Mucosa of stomach (tissue), 1 donor: ENCODE data around the gene NIPBL.

Experiments
- H3K27me3 ChIP-seq: one replicate; pipeline ENCODE4 v1.7.0; 2013; ENCODE audit warnings: mild to moderate bottlenecking, low read length; ENCODE audit not compliant: control insufficient read depth, insufficient read depth
- H3K36me3 ChIP-seq: one replicate; pipeline ENCODE4 v1.7.0; 2013; ENCODE audit warnings: low read length; ENCODE audit not compliant: control insufficient read depth, insufficient read depth
- H3K4me1 ChIP-seq: one replicate; pipeline ENCODE4 v1.7.0; 2013; ENCODE audit warnings: mild to moderate bottlenecking, low read length; ENCODE audit not compliant: control insufficient read depth, insufficient read depth
- H3K4me3 ChIP-seq: one replicate; pipeline ENCODE4 v1.7.0; 2013; ENCODE audit warnings: low read length
- H3K9ac ChIP-seq: one replicate; pipeline ENCODE4 v1.7.0; 2013; ENCODE audit warnings: mild to moderate bottlenecking, low read length, moderate library complexity
- H3K9me3 ChIP-seq: one replicate; pipeline ENCODE4 v1.7.0; 2013; ENCODE audit warnings: mild to moderate bottlenecking, low read length, moderate library complexity; ENCODE audit not compliant: control insufficient read depth
- donor health status: Pancreatic carcinoma.

NIPBL gene

DNA sequence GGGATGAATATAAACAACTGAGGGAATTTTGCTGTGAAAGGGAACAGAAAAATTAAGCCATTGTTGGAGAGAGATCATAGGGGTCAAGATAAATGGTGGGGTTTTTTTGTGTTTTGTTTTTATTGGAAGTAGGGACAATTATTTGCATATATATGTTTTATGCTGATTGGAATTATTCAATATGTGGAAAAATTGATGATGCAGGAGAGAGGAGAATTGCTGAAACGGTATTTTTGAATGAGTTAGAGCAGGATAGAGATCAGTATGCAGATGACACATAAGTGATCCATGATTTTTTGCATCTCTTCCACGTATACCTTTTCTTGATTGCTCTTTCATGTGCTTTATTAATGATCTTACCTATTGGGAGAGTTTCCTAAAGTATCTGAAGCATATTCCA is 67.5 kb downstream of the NIPBL start:
- H3K27me3 ChIP-seq, result no peaks in the 10 kb centered on the region
- H3K9me3 ChIP-seq, result no peaks in the 10 kb centered on the region
- no peak overlapping the region for H3K9ac ChIP-seq
- H3K4me1 ChIP-seq, result peaks cover 11% of the 10 kb centered on the region
- no peak overlapping the region for H3K4me3 ChIP-seq
- H3K36me3 ChIP-seq, result no peaks in the 10 kb centered on the region

GRCh38 chr5:36944607-36945225 is 68.1 kb downstream of the NIPBL start:
- Histone ChIP-seq H3K4me1 (peaks cover 8% of the 10 kb centered on the region), H3K36me3 (no peaks in the 10 kb centered on the region), H3K27me3 (no peaks in the 10 kb centered on the region)

GRCh38 chr5:36945687-36946086 is 69.1 kb downstream of the NIPBL start:
- Histone ChIP-seq H3K9ac (no peak overlapping the region), H3K36me3 (no peaks in the 10 kb centered on the region), H3K27me3 (no peaks in the 10 kb centered on the region), H3K9me3 (no peaks in the 10 kb centered on the region), H3K4me3 (no peak overlapping the region), H3K4me1 (no peaks in the 10 kb centered on the region)

More at GRCh38 chr5:36944607-36945225, 68.1 kb downstream of the NIPBL start:
- no peaks in the 10 kb centered on the region for H3K9me3 ChIP-seq
- H3K4me3 ChIP-seq, result no peak overlapping the region
- no peak overlapping the region for H3K9ac ChIP-seq

- Histone ChIP-seq H3K4me1 (no peaks in the 10 kb centered on the region), H3K9me3 (no peaks in the 10 kb centered on the region), H3K9ac (no peak overlapping the region), H3K27me3 (no peaks in the 10 kb centered on the region), H3K4me3 (no peak overlapping the region), H3K36me3 (no peaks in the 10 kb centered on the region)
These were observed 69.5 kb downstream of the NIPBL start for GRCh38 chr5:36946101-36946500.

DNA sequence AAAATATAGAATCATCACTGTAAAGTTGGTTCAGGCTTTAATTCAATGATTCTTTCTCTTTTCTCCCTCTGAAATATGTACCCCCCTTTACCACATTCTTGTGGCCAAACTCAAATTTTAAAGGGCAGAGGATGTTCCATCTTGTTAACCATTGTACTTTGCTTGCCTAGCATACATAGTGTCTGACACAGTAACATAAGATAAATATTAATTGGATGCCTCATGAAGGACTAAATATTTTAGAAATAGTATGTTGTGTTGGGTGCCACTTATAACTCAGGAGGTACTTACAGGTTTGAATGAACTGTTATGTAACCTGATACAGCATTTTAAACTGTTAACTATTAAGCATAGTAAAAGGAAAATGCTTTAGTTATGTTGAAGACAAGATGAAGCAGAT is 71.5 kb downstream of the NIPBL start:
- no peaks in the 10 kb centered on the region for H3K36me3 ChIP-seq
- no peak overlapping the region for H3K4me3 ChIP-seq
- H3K9ac ChIP-seq, result no peak overlapping the region
- no peaks in the 10 kb centered on the region for H3K9me3 ChIP-seq
- H3K27me3 ChIP-seq, result no peaks in the 10 kb centered on the region
- H3K4me1 ChIP-seq, result no peaks in the 10 kb centered on the region

- Histone ChIP-seq H3K4me1 (no peaks in the 10 kb centered on the region), H3K4me3 (no peak overlapping the region)
These were observed 72.1 kb downstream of the NIPBL start for GRCh38 chr5:36948650-36949049.

DNA sequence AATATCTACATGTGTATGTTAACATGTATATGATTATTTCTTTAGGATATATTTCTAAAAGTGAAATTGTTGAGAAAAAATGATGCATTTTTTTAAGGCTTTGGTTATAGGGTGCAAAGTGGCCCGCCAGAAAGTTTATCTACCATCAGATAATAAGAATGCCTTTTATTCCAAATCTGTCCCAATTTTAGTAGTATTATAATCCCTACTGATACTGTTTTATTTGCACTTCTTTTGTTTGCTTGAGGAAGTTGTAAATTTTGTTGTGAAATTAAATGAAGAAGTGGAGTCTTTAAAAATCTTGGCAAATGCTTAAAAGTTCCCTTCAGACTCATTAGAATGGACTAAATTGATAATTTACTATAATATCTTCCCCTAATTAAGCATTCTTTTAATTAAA is 73.0 kb downstream of the NIPBL start:
- Histone ChIP-seq H3K9ac (no peak overlapping the region), H3K4me3 (no peak overlapping the region), H3K27me3 (no peaks in the 10 kb centered on the region), H3K36me3 (no peaks in the 10 kb centered on the region), H3K9me3 (no peaks in the 10 kb centered on the region), H3K4me1 (no peaks in the 10 kb centered on the region)

More at GRCh38 chr5:36948650-36949049, 72.1 kb downstream of the NIPBL start:
- Histone ChIP-seq H3K9ac (no peak overlapping the region), H3K36me3 (no peaks in the 10 kb centered on the region), H3K27me3 (no peaks in the 10 kb centered on the region), H3K9me3 (no peaks in the 10 kb centered on the region)

DNA sequence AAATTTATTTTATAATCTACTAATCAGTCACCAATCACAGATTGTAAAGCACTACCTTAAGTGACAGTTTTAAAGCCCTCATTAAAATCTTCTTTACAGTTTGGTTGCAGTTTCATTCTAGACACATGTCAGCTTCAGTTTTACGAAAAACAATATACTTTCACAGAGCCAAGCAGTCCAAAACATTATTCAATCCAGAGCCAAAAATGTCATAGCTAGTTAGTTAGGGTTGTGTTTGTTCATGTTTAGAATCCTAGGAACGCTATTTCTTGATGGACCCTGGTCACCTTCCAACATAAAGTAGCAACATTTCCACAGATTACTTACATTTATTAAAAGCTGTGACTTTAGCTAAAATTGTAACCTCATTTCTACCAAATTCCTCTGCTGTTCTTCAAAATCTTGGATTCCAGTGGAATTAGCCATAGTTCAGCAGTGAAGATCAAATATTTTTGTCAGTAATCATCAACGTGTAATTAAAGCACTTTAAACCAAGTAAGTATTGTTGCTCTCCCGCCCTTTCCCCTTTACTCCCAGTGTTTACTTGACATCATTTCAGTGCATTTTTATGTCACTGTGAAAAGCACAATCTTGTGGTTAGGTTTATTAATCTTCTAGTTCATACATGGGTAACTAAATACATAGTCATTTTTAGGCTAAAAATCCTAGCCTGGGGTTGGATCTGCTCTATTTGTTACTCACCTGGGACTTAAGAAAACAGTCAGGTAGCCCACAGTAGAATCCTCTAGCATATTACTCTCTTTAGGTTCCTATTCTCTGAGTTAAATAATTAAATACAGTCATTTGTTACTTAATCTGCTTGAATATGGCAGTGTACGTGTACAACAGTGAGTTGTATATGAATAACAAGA is 74.3 kb downstream of the NIPBL start:
- Histone ChIP-seq H3K9me3 (no peaks in the 10 kb centered on the region), H3K36me3 (no peaks in the 10 kb centered on the region), H3K9ac (no peak overlapping the region), H3K27me3 (no peaks in the 10 kb centered on the region), H3K4me3 (no peak overlapping the region), H3K4me1 (no peaks in the 10 kb centered on the region)

GRCh38 chr5:36953043-36953442 is 76.5 kb downstream of the NIPBL start:
- Histone ChIP-seq H3K9ac (no peak overlapping the region), H3K4me3 (no peak overlapping the region), H3K9me3 (no peaks in the 10 kb centered on the region), H3K36me3 (no peaks in the 10 kb centered on the region), H3K27me3 (no peaks in the 10 kb centered on the region), H3K4me1 (no peaks in the 10 kb centered on the region)

GRCh38 chr5:36957953-36958537 is 81.5 kb downstream of the NIPBL start:
- Histone ChIP-seq H3K4me3 (no peak overlapping the region), H3K9me3 (no peaks in the 10 kb centered on the region), H3K9ac (no peak overlapping the region), H3K27me3 (no peaks in the 10 kb centered on the region), H3K36me3 (no peaks in the 10 kb centered on the region), H3K4me1 (no peaks in the 10 kb centered on the region)

DNA sequence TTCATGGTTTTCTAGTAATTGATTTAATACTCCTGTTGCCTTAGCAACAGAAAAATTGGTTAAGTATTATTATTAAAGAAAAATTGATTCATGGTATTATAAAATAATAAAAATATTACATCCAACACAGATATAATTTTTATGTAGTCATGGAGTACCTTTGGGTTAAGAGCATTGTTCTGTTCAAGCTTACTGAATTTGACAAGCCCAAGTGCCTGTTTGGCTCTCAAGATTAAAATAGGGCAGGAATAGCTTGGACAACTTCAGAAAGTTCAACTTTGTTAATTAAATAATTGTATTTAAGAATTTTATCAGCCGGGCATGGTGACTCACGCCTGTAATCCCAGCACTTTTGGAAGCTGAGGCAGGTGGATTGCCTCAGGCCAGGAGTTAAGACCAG is 82.0 kb downstream of the NIPBL start:
- Histone ChIP-seq H3K36me3 (no peaks in the 10 kb centered on the region), H3K9ac (no peak overlapping the region), H3K4me3 (no peak overlapping the region), H3K9me3 (no peaks in the 10 kb centered on the region), H3K27me3 (no peaks in the 10 kb centered on the region), H3K4me1 (no peaks in the 10 kb centered on the region)

- Histone ChIP-seq H3K9ac (no peak overlapping the region), H3K4me1 (no peaks in the 10 kb centered on the region), H3K9me3 (no peaks in the 10 kb centered on the region), H3K36me3 (no peaks in the 10 kb centered on the region), H3K27me3 (no peaks in the 10 kb centered on the region), H3K4me3 (no peak overlapping the region)
These were observed 88.6 kb downstream of the NIPBL start for GRCh38 chr5:36965179-36965578.
